ENCODE results near the gene LEPR.

Gene LEPR

GRCh38 chr1:65409816-65410326, 10.6 kb upstream of the LEPR start:
- no peak overlapping the region for H3K4me2 ChIP-seq (ENCODE audit: low read depth, low read length, poor library complexity, severe bottlenecking)

DNA sequence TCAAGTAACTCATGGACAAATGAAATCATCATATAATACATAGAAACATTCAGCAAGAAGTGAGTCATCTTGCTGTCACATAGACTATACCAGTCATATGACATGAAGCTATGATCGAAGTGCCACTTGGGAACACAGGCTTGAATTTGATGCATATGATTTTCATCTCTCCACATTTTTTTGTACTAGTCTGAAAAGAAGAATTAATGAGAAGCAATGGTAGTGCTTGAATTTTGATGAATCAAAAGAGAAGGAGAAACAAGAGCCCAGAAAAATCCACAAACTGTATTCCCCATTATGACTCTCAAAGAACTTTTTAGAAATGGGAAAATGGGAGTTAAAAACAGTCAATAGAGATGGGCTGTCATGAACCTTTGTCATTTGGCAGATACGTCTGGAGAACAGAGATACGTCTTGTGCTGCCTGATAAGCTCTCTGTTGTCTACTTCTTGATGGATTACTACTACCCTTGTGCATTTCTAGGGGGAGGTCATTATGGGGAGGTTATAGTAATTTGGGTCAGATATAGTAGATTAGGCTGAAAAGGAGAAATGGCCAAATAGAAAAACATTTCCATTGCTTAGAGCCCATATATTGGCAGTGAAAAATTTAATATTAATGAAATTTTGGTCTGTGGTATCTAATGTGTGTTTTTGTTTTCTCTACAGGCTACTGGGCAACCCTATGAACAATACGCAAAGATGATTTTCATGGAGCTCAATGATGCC, 8.0 kb upstream of the LEPR start:
- Histone ChIP-seq H3K9me2 (replicated peaks; ENCODE audit: insufficient read depth, low read length) (no peaks in the 10 kb centered on the region), H3K27me3 (ENCODE audit: low read length) (no peaks in the 10 kb centered on the region), H3K79me2 (ENCODE audit: insufficient read depth, low read length) (no peaks in the 10 kb centered on the region), H4K20me1 (ENCODE audit: low read depth, low read length) (no peaks in the 10 kb centered on the region), H3K4me2 (ENCODE audit: low read depth, low read length, poor library complexity, severe bottlenecking) (no peak overlapping the region), H3F3A (ENCODE audit: insufficient read depth) (no peaks in the 10 kb centered on the region), H3K27ac (ENCODE audit: low read depth, low read length) (no peak overlapping the region), H3K9me3 (ENCODE audit: insufficient read depth, low read length) (no peaks in the 10 kb centered on the region), H3K36me3 (ENCODE audit: low read length) (no peaks in the 10 kb centered on the region), H2AFZ (ENCODE audit: low read depth, low read length, severe bottlenecking) (no peak overlapping the region), H3K9ac (ENCODE audit: low read length) (no peak overlapping the region), H3K4me3 (ENCODE audit: insufficient read depth, low read length, poor library complexity, severe bottlenecking) (no peak overlapping the region)
- TF ChIP-seq, protein P1, sequence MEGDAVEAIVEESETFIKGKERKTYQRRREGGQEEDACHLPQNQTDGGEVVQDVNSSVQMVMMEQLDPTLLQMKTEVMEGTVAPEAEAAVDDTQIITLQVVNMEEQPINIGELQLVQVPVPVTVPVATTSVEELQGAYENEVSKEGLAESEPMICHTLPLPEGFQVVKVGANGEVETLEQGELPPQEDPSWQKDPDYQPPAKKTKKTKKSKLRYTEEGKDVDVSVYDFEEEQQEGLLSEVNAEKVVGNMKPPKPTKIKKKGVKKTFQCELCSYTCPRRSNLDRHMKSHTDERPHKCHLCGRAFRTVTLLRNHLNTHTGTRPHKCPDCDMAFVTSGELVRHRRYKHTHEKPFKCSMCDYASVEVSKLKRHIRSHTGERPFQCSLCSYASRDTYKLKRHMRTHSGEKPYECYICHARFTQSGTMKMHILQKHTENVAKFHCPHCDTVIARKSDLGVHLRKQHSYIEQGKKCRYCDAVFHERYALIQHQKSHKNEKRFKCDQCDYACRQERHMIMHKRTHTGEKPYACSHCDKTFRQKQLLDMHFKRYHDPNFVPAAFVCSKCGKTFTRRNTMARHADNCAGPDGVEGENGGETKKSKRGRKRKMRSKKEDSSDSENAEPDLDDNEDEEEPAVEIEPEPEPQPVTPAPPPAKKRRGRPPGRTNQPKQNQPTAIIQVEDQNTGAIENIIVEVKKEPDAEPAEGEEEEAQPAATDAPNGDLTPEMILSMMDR (IDR thresholded peaks at IDR 0.05; ENCODE audit: insufficient read depth, low read length, poor library complexity, severe bottlenecking): no peak
- TF ChIP-seq EZH2phosphoT487 (conservative IDR thresholded peaks at IDR 0.05; ENCODE audit: low read length): no peak

More at GRCh38 chr1:65409816-65410326, 10.6 kb upstream of the LEPR start:
- no peak overlapping the region for H2AFZ ChIP-seq (ENCODE audit: low read depth, low read length, severe bottlenecking)
- H3K79me2 ChIP-seq (ENCODE audit: insufficient read depth, low read length): no peaks in the 10 kb centered on the region
- H3K27ac ChIP-seq (ENCODE audit: low read depth, low read length): no peak overlapping the region
- H3K27me3 ChIP-seq (ENCODE audit: low read length): no peaks in the 10 kb centered on the region
- no peaks in the 10 kb centered on the region for H3K9me2 ChIP-seq (replicated peaks; ENCODE audit: insufficient read depth, low read length)
- no peak overlapping the region for H3K4me3 ChIP-seq (ENCODE audit: insufficient read depth, low read length, poor library complexity, severe bottlenecking)
- no peaks in the 10 kb centered on the region for H4K20me1 ChIP-seq (ENCODE audit: low read depth, low read length)
- H3K36me3 ChIP-seq (ENCODE audit: low read length): no peaks in the 10 kb centered on the region
- TF ChIP-seq EZH2phosphoT487 (conservative IDR thresholded peaks at IDR 0.05; ENCODE audit: low read length): no peak
- TF ChIP-seq, protein P1 (IDR thresholded peaks at IDR 0.05; ENCODE audit: insufficient read depth, low read length, poor library complexity, severe bottlenecking): no peak
- no peak overlapping the region for H3K9ac ChIP-seq (ENCODE audit: low read length)
- H3K9me3 ChIP-seq (ENCODE audit: insufficient read depth, low read length): no peaks in the 10 kb centered on the region
- no peaks in the 10 kb centered on the region for H3F3A ChIP-seq (ENCODE audit: insufficient read depth)

GRCh38 chr1:65412984-65413375, 7.5 kb upstream of the LEPR start:
- Histone ChIP-seq H3K4me2 (ENCODE audit: low read depth, low read length, poor library complexity, severe bottlenecking) (no peak overlapping the region), H3K79me2 (ENCODE audit: insufficient read depth, low read length) (no peaks in the 10 kb centered on the region), H2AFZ (ENCODE audit: low read depth, low read length, severe bottlenecking) (no peak overlapping the region), H3F3A (ENCODE audit: insufficient read depth) (no peaks in the 10 kb centered on the region), H3K36me3 (ENCODE audit: low read length) (no peaks in the 10 kb centered on the region), H3K27me3 (ENCODE audit: low read length) (no peaks in the 10 kb centered on the region), H3K9ac (ENCODE audit: low read length) (no peak overlapping the region), H3K9me3 (ENCODE audit: insufficient read depth, low read length) (no peaks in the 10 kb centered on the region), H3K9me2 (replicated peaks; ENCODE audit: insufficient read depth, low read length) (no peaks in the 10 kb centered on the region), H3K27ac (ENCODE audit: low read depth, low read length) (no peak overlapping the region), H4K20me1 (ENCODE audit: low read depth, low read length) (no peaks in the 10 kb centered on the region), H3K4me3 (ENCODE audit: insufficient read depth, low read length, poor library complexity, severe bottlenecking) (no peak overlapping the region)
- no peak for TF ChIP-seq EZH2phosphoT487 (conservative IDR thresholded peaks at IDR 0.05; ENCODE audit: low read length)
- TF ChIP-seq, protein P1 (IDR thresholded peaks at IDR 0.05; ENCODE audit: insufficient read depth, low read length, poor library complexity, severe bottlenecking): no peak
